ENCODE data around the gene IPCEF1.

- no peak for TF ChIP-seq TARDBP (IDR thresholded peaks at IDR 0.05)
- TF ChIP-seq SP1 (IDR thresholded peaks at IDR 0.05): no peak
- no peak for TF ChIP-seq ARNT (IDR thresholded peaks at IDR 0.05)
- TF ChIP-seq PKNOX1 (IDR thresholded peaks at IDR 0.05): no peak
These were observed 217.8 kb downstream of the IPCEF1 start for GRCh38 chr6:154138793-154139192.
